Adipocyte (in vitro differentiated cells): Measurements from ENCODE around the gene VGF.
"Not testable (repeated sequence)": the region's sequence is repeated elsewhere in the genome, so short reads cannot be mapped to it uniquely, and the experiment has no call there.

Experiments used
- DNase-seq: peaks from one replicate; pipeline ENCODE4 v3.0.0-alpha.2; 2015; ENCODE audit warnings: low read depth
- H3K27me3 ChIP-seq: replicated peaks from 2 replicates; pipeline ENCODE4 v1.7.0; 2013; ENCODE audit warnings: mild to moderate bottlenecking, low read length, moderate library complexity; ENCODE audit not compliant: control insufficient read depth, insufficient read depth
- H3K36me3 ChIP-seq: 2 replicates; pipeline ENCODE4 v1.7.0; 2013; ENCODE audit warnings: low read length, mild to moderate bottlenecking, moderate library complexity; ENCODE audit not compliant: control insufficient read depth, insufficient read depth, severe bottlenecking
- H3K4me1 ChIP-seq: 2 replicates; pipeline ENCODE4 v1.7.0; 2013; ENCODE audit warnings: mild to moderate bottlenecking, low read length, moderate library complexity; ENCODE audit not compliant: control insufficient read depth, insufficient read depth
- H3K4me3 ChIP-seq: 2 replicates; pipeline ENCODE4 v1.7.0; 2013; ENCODE audit warnings: mild to moderate bottlenecking, low read length, moderate library complexity
- H3K9ac ChIP-seq: 2 replicates; pipeline ENCODE4 v1.7.0; 2013; ENCODE audit warnings: mild to moderate bottlenecking, low read length, moderate library complexity
- H3K9me3 ChIP-seq: 2 replicates; pipeline ENCODE4 v1.7.0; 2013; ENCODE audit warnings: mild to moderate bottlenecking, low read length, moderate library complexity; ENCODE audit not compliant: control insufficient read depth

Gene VGF

GRCh38 chr7:101201695-101202602 is 36.6 kb upstream of the VGF start:
- Histone ChIP-seq H3K9me3 (no peaks in the 10 kb centered on the region), H3K36me3 (peaks cover 10% of the 10 kb centered on the region), H3K27me3 (peaks cover 27% of the 10 kb centered on the region), H3K4me1 (peaks cover 3% of the 10 kb centered on the region), H3K4me3 (no peak overlapping the region), H3K9ac (no peak overlapping the region)
- peak; percentile 3 for DNase-seq

GRCh38 chr7:101200862-101201599 is 35.7 kb upstream of the VGF start, which contains the start of gene MOGAT3:
TSS of gene MOGAT3 (minus strand) at chr7:101201036. CDS start at chr7:101200854, 182 bp downstream.
- DNase-seq, result no peak
- H3K4me1 ChIP-seq, result peaks cover 3% of the 10 kb centered on the region
- peaks cover 4% of the 10 kb centered on the region for H3K36me3 ChIP-seq
- no peak within 1 kb of the TSS for H3K4me3 ChIP-seq
- H3K9me3 ChIP-seq, result no peaks in the 10 kb centered on the region
- H3K27me3 ChIP-seq, result peaks cover 27% of the 10 kb centered on the region
- H3K9ac ChIP-seq, result no peak within 1 kb of the TSS

- H3K4me3 ChIP-seq, result no peak overlapping the region
- DNase-seq, result no peak
- peaks cover 3% of the 10 kb centered on the region for H3K4me1 ChIP-seq
- H3K36me3 ChIP-seq, result no peaks in the 10 kb centered on the region
- no peak overlapping the region for H3K9ac ChIP-seq
- H3K9me3 ChIP-seq, result no peaks in the 10 kb centered on the region
- peaks cover 27% of the 10 kb centered on the region for H3K27me3 ChIP-seq
These were observed 35.1 kb upstream of the VGF start for GRCh38 chr7:101200504-101200861.

- H3K4me1 ChIP-seq, H3K4me3 ChIP-seq, H3K9ac ChIP-seq, H3K36me3 ChIP-seq, H3K9me3 ChIP-seq, DNase-seq: not testable (repeated sequence)
- H3K27me3 ChIP-seq, result peaks cover 30% of the 10 kb centered on the region
These were observed 34.2 kb upstream of the VGF start for GRCh38 chr7:101199522-101199921.

- DNase-seq, result no peak
- no peaks in the 10 kb centered on the region for H3K9me3 ChIP-seq
These were observed 33.1 kb upstream of the VGF start for GRCh38 chr7:101198476-101198875.

GRCh38 chr7:101197991-101198390 is 32.6 kb upstream of the VGF start:
- no peak overlapping the region for H3K9ac ChIP-seq
- no peak for DNase-seq
- H3K9me3 ChIP-seq, result no peaks in the 10 kb centered on the region
- peaks cover 3% of the 10 kb centered on the region for H3K4me1 ChIP-seq
- H3K4me3 ChIP-seq, result no peak overlapping the region
- peaks cover 30% of the 10 kb centered on the region for H3K27me3 ChIP-seq
- no peaks in the 10 kb centered on the region for H3K36me3 ChIP-seq

More at GRCh38 chr7:101198476-101198875, 33.1 kb upstream of the VGF start:
- no peak overlapping the region for H3K4me3 ChIP-seq
- H3K36me3 ChIP-seq, result no peaks in the 10 kb centered on the region
- no peak overlapping the region for H3K9ac ChIP-seq
- peaks cover 30% of the 10 kb centered on the region for H3K27me3 ChIP-seq
- H3K4me1 ChIP-seq, result peaks cover 3% of the 10 kb centered on the region

- Histone ChIP-seq H3K36me3 (no peaks in the 10 kb centered on the region), H3K27me3 (peaks cover 25% of the 10 kb centered on the region), H3K4me1 (no peaks in the 10 kb centered on the region), H3K9me3 (no peaks in the 10 kb centered on the region), H3K4me3 (no peak overlapping the region), H3K9ac (no peak overlapping the region)
- no peak for DNase-seq
These were observed 30.5 kb upstream of the VGF start for GRCh38 chr7:101195884-101196283.

- Histone ChIP-seq H3K36me3 (no peaks in the 10 kb centered on the region), H3K4me1 (no peaks in the 10 kb centered on the region), H3K27me3 (peaks cover 13% of the 10 kb centered on the region), H3K4me3 (no peak overlapping the region), H3K9ac (no peak overlapping the region), H3K9me3 (no peaks in the 10 kb centered on the region)
- DNase-seq, result no peak
These were observed 23.7 kb upstream of the VGF start for GRCh38 chr7:101189109-101189508.

- Histone ChIP-seq H3K36me3 (no peaks in the 10 kb centered on the region), H3K27me3 (peaks cover 13% of the 10 kb centered on the region), H3K9me3 (no peaks in the 10 kb centered on the region), H3K9ac (no peak overlapping the region), H3K4me3 (no peak overlapping the region), H3K4me1 (no peaks in the 10 kb centered on the region)
- DNase-seq, result no peak
These were observed 21.6 kb upstream of the VGF start for GRCh38 chr7:101186844-101187428.

- Histone ChIP-seq H3K9me3 (no peaks in the 10 kb centered on the region), H3K36me3 (no peaks in the 10 kb centered on the region), H3K4me1 (no peaks in the 10 kb centered on the region), H3K27me3 (peaks cover 11% of the 10 kb centered on the region), H3K4me3 (no peak overlapping the region), H3K9ac (no peak overlapping the region)
- DNase-seq, result no peak
These were observed 20.8 kb upstream of the VGF start for GRCh38 chr7:101186194-101186593.

- peaks cover 13% of the 10 kb centered on the region for H3K27me3 ChIP-seq
- H3K9me3 ChIP-seq, result no peaks in the 10 kb centered on the region
- no peaks in the 10 kb centered on the region for H3K4me1 ChIP-seq
- no peak overlapping the region for H3K9ac ChIP-seq
- H3K36me3 ChIP-seq, result no peaks in the 10 kb centered on the region
- DNase-seq, result peak; percentile 34
- no peak overlapping the region for H3K4me3 ChIP-seq
These were observed 20.0 kb upstream of the VGF start for GRCh38 chr7:101185258-101185839.
